GM18867 (cell line): ENCODE results near the gene COQ10A.
"Not testable (repeated sequence)": the region's sequence is repeated elsewhere in the genome, so short reads cannot be mapped to it uniquely, and the experiment has no call there.

ENCODE experiments used
- ATAC-seq: cut with Tn5 transposase; IDR thresholded peaks from one replicate; pipeline ENCODE4 v1.9.1; 2021; ENCODE audit warnings: mild to moderate bottlenecking, moderate library complexity; ENCODE audit not compliant: unreplicated experiment

Gene COQ10A

GRCh38 chr12:56272468-56272867 is 5.7 kb downstream of the COQ10A start:
- not testable (repeated sequence) for ATAC-seq

DNA sequence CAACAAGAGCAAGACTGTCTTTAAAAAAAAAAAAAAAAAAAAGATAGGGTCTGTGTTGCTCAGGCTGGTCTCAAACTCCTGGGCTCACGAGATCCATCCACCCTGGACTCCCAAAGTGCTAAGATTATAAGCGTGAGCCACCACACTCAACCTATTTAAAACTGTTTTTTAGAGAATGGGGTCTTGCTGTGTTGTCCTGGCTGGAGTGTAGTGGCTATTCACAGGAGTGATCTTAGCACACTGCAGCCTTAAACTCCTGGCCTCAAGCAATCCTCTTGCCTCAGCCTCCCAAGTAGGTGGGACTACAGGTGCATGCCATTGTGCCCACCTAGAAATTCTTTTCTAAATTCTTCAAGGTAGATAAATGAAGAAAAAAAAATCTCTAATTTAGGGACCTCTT is 7.6 kb downstream of the COQ10A start:
- ATAC-seq = no peak

DNA sequence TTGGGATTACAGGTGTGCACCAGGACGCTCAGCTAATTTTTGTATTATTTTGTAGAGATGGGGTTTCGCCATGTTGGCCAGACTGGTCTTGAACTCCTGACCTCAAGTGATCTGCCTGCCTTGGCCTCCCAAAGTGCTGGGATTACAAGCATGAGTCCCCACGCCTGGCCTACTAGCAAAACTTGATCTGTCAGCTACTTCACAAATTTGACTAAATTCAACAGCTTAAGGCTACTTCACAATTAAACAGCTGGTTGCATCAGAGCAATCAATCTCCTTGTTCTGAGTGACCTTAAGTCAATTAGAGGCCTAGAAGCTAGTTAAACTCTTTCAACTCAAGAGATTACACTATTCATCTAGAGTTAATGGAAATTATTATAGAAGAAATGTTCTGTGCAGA is 12.2 kb downstream of the COQ10A start:
- ATAC-seq = no peak

DNA sequence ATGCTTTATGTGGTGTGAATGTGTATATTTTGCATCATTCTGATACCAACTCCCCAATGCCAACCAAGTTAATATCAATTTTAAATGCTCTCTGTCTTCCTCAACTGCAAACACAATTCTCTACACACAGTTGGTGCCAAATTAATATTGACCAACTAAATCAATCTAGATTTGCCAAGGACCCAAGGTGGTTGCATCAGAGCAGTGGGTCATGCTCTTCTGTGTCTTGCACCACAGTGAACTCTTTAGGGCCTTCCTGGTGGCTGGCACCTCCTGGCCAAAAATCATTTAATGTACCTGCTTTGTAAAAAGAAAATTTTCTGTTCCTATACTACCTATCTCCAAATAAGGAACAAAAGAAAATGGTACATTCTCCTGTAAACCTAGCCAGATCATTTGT is 14.1 kb downstream of the COQ10A start:
- ATAC-seq = no peak

DNA sequence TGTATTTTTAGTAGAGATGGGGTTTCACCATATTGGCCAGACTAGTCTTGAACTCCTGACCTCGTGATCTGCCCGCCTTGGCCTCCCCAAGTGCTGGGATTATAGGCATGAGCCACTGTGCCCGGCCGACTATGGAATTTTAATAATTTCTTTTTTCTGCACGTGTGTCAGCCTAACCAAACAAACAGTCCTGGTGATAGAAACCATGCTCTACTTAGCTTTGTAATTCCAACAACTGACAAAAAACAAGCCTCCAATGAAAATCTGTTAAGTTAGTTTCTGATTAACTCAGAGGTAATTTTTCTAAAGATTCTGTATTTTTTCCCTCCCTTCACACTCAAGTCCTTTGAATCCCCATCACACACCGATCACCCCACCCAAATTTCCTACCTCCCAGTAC is 15.3 kb downstream of the COQ10A start:
- no peak for ATAC-seq

- no peak for ATAC-seq
These were observed 15.8 kb downstream of the COQ10A start for GRCh38 chr12:56282579-56282978.

DNA sequence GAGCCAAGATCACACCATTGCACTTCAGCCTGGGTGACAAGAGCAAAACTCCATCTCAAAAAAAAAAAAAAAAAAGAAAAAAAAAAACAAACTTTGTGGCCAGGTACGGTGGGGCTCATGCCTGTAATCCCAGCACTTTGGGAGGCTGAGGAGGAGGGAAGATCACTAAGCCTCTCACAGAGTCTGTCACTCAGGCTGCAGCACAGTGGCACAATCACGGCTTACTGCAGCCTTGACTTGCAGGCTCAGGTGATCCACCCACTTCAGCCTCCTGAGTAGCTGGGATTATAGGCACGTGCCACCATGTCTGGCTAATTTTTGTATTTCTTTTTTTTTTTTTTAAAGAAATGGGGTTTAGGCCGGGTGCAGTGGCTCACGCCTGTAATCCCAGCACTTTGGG is 17.5 kb downstream of the COQ10A start:
- ATAC-seq = not testable (repeated sequence)

DNA sequence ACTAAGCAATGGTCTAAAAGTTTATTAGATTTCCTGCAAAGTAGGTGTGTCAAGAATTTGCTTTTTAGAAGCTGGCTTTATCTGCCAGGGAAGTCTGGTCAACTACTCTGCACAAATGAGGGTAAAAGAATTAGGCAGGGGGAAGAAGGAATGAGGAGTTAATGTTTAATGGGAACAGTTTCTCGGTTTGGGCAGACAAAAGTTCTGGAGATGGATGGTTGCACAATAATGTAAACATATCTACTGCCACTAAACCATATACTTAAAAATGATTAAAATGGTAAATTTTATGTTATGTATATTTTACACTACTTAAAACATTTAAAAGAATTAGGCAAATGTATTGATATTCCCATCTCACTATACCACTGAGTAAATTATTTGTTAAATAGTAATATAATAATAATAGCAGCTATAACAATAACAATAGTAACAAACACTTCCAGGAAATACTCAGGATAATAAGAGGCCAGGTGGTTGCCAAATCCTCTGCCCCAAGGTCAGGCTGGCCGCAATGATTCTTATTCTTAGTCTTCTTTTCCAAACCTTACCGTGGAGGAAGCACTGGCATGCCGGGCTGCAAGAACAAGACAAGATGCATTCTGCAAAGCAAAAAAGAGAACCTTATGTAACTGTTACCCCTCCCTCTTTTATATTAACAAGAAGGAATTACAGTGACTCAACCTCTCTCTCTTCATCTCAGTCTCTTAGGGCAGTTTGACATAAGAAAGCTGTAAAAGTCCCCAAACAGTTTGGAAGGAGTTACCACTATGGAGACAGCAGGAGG is 19.5 kb downstream of the COQ10A start:
- no peak for ATAC-seq

GRCh38 chr12:56288705-56289387 is 22.1 kb downstream of the COQ10A start:
- ATAC-seq = no peak

- no peak for ATAC-seq
These were observed 27.1 kb downstream of the COQ10A start for GRCh38 chr12:56293795-56294194.

DNA sequence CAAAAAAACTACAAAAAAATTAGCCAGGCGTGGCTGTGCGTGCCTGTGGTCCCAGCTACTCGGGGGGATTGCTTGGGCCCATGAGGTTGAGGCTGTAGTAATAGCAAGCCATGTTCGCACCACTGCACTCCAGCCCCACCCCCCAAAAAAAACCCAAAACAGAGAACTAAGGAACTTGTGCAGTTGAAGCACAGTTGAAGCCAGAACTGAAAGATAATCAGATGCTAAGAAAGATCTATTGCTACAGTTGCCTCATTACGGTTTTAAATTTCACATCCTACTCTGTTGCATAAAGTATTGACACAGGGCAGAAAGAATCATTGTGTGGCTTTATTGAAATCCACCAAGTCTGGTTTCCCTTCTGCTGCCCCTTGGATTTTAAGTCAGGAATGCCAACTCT is 29.6 kb downstream of the COQ10A start:
- ATAC-seq = no peak

DNA sequence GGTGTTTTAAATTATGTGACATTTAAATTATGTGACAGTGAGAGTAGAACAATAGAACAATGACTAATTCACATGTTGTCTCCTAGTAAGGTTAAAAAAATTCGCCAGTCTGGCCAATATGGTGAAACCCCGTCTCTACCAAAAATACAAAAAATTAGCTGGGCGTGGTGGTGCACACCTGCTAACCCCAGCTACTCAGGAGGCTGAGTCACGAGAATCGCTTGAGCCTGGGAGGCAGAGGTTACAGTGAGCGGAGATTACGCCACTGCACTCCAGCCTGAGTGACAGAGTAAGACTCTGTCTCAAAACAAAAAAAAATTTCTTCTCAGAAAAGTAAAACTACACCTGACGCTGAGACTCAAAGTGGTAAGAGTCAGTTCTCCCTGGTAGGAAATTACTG is 30.7 kb downstream of the COQ10A start:
- no peak for ATAC-seq

- ATAC-seq = no peak
These were observed 32.1 kb downstream of the COQ10A start for GRCh38 chr12:56298828-56299227.

GRCh38 chr12:56299308-56299852 is 32.6 kb downstream of the COQ10A start:
- no peak for ATAC-seq

GRCh38 chr12:56299853-56300643 is 33.3 kb downstream of the COQ10A start, which contains the start of gene CS:
Gene CS, minus strand, starts transcription at chr12:56300330. Its CDS starts 129 bp downstream, at chr12:56300201.
- peak; percentile 91 for ATAC-seq

GRCh38 chr12:56300644-56301464 is 34.1 kb downstream of the COQ10A start:
- no peak for ATAC-seq

- ATAC-seq = no peak
These were observed 37.5 kb downstream of the COQ10A start for GRCh38 chr12:56304276-56304675.

- no peak for ATAC-seq
These were observed 38.3 kb downstream of the COQ10A start for GRCh38 chr12:56304872-56305590.

- no peak for ATAC-seq
These were observed 40.7 kb downstream of the COQ10A start for GRCh38 chr12:56307221-56307965.
